ENCODE measurements around the gene CCDC28B. TPM values are rescaled to one million over a fixed set of nuclear protein-coding genes. Genes with fewer than 3 reads are reported as not detected.

The CCDC28B gene
- polyA plus RNA-seq, 3 donors = 2.5 to 5.6 (median 3.7) TPM

DNA sequence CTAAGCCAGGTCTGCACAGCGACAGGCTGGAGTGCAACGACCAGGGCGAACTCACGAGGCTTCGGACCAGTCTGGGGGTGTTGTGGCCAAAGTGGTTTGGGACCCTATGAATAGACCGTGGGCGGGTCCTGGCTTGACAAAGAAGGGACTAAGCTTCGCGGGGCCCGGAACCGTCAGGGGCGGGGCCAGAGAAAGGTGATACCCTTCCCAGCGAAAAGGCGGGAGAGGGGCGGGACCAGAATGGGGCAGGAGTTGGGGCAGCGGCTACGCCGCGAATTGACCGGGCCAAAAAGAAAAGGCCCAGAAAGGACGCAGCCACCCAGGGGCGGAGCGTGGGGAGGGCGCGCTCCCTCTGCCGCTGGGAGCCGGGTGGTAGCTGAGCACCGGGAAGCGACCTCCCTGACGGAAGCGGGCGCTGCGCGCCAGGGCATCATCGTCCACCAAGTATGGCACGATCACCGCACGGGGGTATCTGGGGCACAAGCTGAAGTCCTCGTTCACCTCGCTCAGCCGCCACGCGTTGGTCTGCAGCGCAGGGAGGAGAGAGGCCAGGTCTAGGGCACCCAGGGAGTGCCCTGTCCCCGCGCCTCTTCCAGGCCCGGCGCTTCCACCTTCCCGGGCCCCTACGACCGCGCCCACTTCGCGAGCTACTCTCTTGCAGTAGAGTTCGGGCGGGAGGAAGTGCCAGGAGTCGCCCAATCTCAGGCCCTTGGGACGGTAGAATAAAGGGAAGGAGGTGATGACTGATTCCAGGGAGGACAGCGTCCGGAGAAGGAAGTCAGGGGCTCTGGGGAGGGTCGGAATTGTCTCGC lies 40.0 kb downstream of the CCDC28B start:
- H3K4me1 ChIP-seq (ENCODE audit: control insufficient read depth in 1 of 2, insufficient read depth in 2 of 2, low read length in 2 of 2) = peaks cover 20 to 29% of the 10 kb centered on the region in 2 donors
- Mint-ChIP-seq H3K9me3 (peaks cover 0 to 3% (median 1%) of the 10 kb centered on the region in 7 donors), H3K4me1 (peaks cover 24% of the 10 kb centered on the region), H3K27ac (peak overlapping the region in 2 of 7 donors; percentile 11 to 45), H3K27me3 (ENCODE audit: low read depth in 3 of 3) (peaks cover 24 to 33% (median 29%) of the 10 kb centered on the region in 3 donors), H3K36me3 (no peaks in the 10 kb centered on the region), H3K4me3 (peak overlapping the region; percentile 72 to 88)
- no peaks in the 10 kb centered on the region for H4K20me1 ChIP-seq (ENCODE audit: insufficient read depth, low read length)
- WGBS (ENCODE audit: insufficient coverage) = 8% methylated on average over 61 of the region's 62 CpGs
- H2AFZ ChIP-seq (ENCODE audit: insufficient read depth, low read depth, low read length, poor library complexity, severe bottlenecking) = peak overlapping the region; percentile 85
- no peaks in the 10 kb centered on the region for H3K36me3 ChIP-seq (replicated peaks in 1 of 2; ENCODE audit: control insufficient read depth in 1 of 2, insufficient read depth in 2 of 2, low read length in 2 of 2)
- no peaks in the 10 kb centered on the region for H3K9me3 ChIP-seq (replicated peaks in 1 of 2; ENCODE audit: control insufficient read depth in 1 of 2, insufficient read depth in 1 of 2, low read length in 2 of 2)
- no peak overlapping the region for H3K27ac ChIP-seq (ENCODE audit: low read depth in 1 of 2, low read length in 2 of 2)
- peak in 2 of 3 donors; percentile 57 to 72 for DNase-seq
- H3K4me2 ChIP-seq (replicated peaks; ENCODE audit: extremely low read depth, low read length, poor library complexity, severe bottlenecking) = peak overlapping the region; percentile 71
- peak overlapping the region; percentile 12 to 68 (median 33) for H3K4me3 ChIP-seq (replicated peaks in 1 of 3; ENCODE audit: low read depth in 2 of 3, low read length in 3 of 3)
- TF ChIP-seq CTCF (IDR thresholded peaks at IDR 0.05) = no peak
- H3K27me3 ChIP-seq (ENCODE audit: control insufficient read depth in 2 of 2, insufficient read depth in 2 of 2, low read length in 2 of 2) = peaks cover 0 to 30% of the 10 kb centered on the region in 2 donors
- intact Hi-C loops (cut with micrococcal nuclease) = no loop called here
- H3K9ac ChIP-seq (ENCODE audit: insufficient read depth, low read length, poor library complexity, severe bottlenecking) = no peak overlapping the region
- H3K79me2 ChIP-seq (ENCODE audit: insufficient read depth, low read length) = no peaks in the 10 kb centered on the region

DNA sequence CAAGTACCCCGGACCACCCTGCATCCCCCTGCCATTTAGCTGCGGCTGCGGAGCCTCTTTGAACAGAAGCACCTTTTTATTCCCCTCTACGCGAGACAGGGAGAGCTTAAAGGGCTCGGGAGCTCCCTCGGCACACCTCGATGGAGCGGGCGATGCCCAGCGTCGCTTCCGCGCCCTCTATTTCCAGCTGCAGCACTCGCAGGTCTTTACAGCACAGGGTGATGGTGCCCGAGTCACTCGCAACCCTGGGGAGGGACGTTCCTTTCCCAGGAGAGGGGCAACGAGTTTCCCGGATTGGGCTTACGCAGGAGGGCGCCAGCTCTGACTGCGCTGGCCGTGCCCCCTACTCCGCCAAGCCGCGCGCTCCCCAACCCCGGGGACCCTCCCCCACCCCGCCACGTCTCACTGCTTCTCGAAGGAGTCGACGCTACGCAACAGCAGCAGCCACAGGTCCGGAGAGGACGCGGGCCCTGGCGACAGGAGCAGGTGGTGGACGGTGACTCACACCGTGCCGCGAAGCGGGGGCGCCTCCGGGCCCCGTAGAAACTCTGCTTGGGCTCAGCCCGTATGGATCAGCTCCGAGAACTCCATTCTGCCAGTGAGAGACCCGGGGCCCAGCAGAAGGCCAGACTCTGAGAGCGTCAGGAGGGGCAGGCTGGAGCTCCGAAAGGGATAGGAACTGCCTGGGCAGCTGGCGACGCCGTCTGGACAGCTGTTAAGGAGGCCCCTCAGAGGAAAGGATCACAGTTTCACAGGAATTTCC lies 40.8 kb downstream of the CCDC28B start:
- under 1% methylated on average over 41 of the region's 55 CpGs for WGBS (ENCODE audit: insufficient coverage)
- peak in 2 of 3 donors; percentile 31 to 47 for DNase-seq
- intact Hi-C loops (cut with micrococcal nuclease) = no loop called here

More for the DNA sequence above, 40.8 kb downstream of the CCDC28B start:
- H3K36me3 Mint-ChIP-seq = no peaks in the 10 kb centered on the region
- peaks cover 20 to 29% of the 10 kb centered on the region in 2 donors for H3K4me1 ChIP-seq (ENCODE audit: control insufficient read depth in 1 of 2, insufficient read depth in 2 of 2, low read length in 2 of 2)
- H3K9ac ChIP-seq (ENCODE audit: insufficient read depth, low read length, poor library complexity, severe bottlenecking) = peak overlapping the region; percentile 46
- no peak for TF ChIP-seq CTCF (IDR thresholded peaks at IDR 0.05)
- H3K4me3 ChIP-seq (replicated peaks in 1 of 3; ENCODE audit: low read depth in 2 of 3, low read length in 3 of 3) = peak overlapping the region; percentile 12 to 68 (median 33)
- H3K79me2 ChIP-seq (ENCODE audit: insufficient read depth, low read length) = no peaks in the 10 kb centered on the region
- no peaks in the 10 kb centered on the region for H3K9me3 ChIP-seq (replicated peaks in 1 of 2; ENCODE audit: control insufficient read depth in 1 of 2, insufficient read depth in 1 of 2, low read length in 2 of 2)
- peak overlapping the region; percentile 71 for H3K4me2 ChIP-seq (replicated peaks; ENCODE audit: extremely low read depth, low read length, poor library complexity, severe bottlenecking)
- no peaks in the 10 kb centered on the region for H3K36me3 ChIP-seq (replicated peaks in 1 of 2; ENCODE audit: control insufficient read depth in 1 of 2, insufficient read depth in 2 of 2, low read length in 2 of 2)
- H3K4me3 Mint-ChIP-seq = peak overlapping the region; percentile 72 to 88
- no peak overlapping the region for H3K27ac ChIP-seq (ENCODE audit: low read depth in 1 of 2, low read length in 2 of 2)
- no peaks in the 10 kb centered on the region for H4K20me1 ChIP-seq (ENCODE audit: insufficient read depth, low read length)
- peaks cover 0 to 3% (median 1%) of the 10 kb centered on the region in 7 donors for H3K9me3 Mint-ChIP-seq
- H3K27me3 Mint-ChIP-seq (ENCODE audit: low read depth in 3 of 3) = peaks cover 24 to 33% (median 29%) of the 10 kb centered on the region in 3 donors
- H3K27me3 ChIP-seq (ENCODE audit: control insufficient read depth in 2 of 2, insufficient read depth in 2 of 2, low read length in 2 of 2) = peaks cover 0 to 30% of the 10 kb centered on the region in 2 donors
- peak overlapping the region; percentile 85 for H2AFZ ChIP-seq (ENCODE audit: insufficient read depth, low read depth, low read length, poor library complexity, severe bottlenecking)
- H3K4me1 Mint-ChIP-seq = peaks cover 24% of the 10 kb centered on the region
- peak overlapping the region in 3 of 7 donors; percentile 11 to 45 (median 30) for H3K27ac Mint-ChIP-seq
